HG02610 (cell line): ENCODE measurements around the gene ZNF511.
A peak's percentile ranks its signal among the peaks of the same experiment; 100 is the strongest.

Experiments
- ATAC-seq: cut with Tn5 transposase; IDR thresholded peaks from one replicate; pipeline ENCODE4 v1.9.1; 2021; ENCODE audit warnings: mild to moderate bottlenecking, moderate library complexity; ENCODE audit not compliant: unreplicated experiment

Gene ZNF511

GRCh38 chr10:133289761-133290160 lies 19.0 kb upstream of the ZNF511 start:
- ATAC-seq, result no peak

GRCh38 chr10:133292919-133293809 lies 15.6 kb upstream of the ZNF511 start:
- ATAC-seq, result no peak

GRCh38 chr10:133293810-133294119 lies 14.9 kb upstream of the ZNF511 start:
- ATAC-seq, result no peak

GRCh38 chr10:133294189-133294588 lies 14.5 kb upstream of the ZNF511 start:
- no peak for ATAC-seq

- no peak for ATAC-seq
Measured at GRCh38 chr10:133295426-133296320, 13.0 kb upstream of the ZNF511 start.

GRCh38 chr10:133297504-133297903 lies 11.2 kb upstream of the ZNF511 start:
- ATAC-seq, result no peak

- no peak for ATAC-seq
Measured at GRCh38 chr10:133298466-133298865, 10.2 kb upstream of the ZNF511 start.

- ATAC-seq, result no peak
Measured at GRCh38 chr10:133299224-133299623, 9.5 kb upstream of the ZNF511 start.

- ATAC-seq, result no peak
Measured at GRCh38 chr10:133299738-133300137, 9.0 kb upstream of the ZNF511 start.

GRCh38 chr10:133302230-133302629 lies 6.5 kb upstream of the ZNF511 start:
- ATAC-seq, result no peak

GRCh38 chr10:133303206-133303605 lies 5.5 kb upstream of the ZNF511 start:
- no peak for ATAC-seq

GRCh38 chr10:133306097-133306476 lies 2.6 kb upstream of the ZNF511 start:
- ATAC-seq, result no peak

- no peak for ATAC-seq
Measured at GRCh38 chr10:133306941-133307379, 1.8 kb upstream of the ZNF511 start.

- peak; percentile 25 for ATAC-seq
Measured at GRCh38 chr10:133307776-133308420, 816 bp upstream of the ZNF511 start.

GRCh38 chr10:133309100-133309719 lies 496 bp downstream of the ZNF511 start:
- peak; percentile 66 for ATAC-seq

GRCh38 chr10:133309720-133310398 lies 1.1 kb downstream of the ZNF511 start:
- ATAC-seq, result no peak

- ATAC-seq, result no peak
Measured at GRCh38 chr10:133310399-133310755, 1.7 kb downstream of the ZNF511 start.

GRCh38 chr10:133310789-133311188 lies 2.1 kb downstream of the ZNF511 start:
- no peak for ATAC-seq

- no peak for ATAC-seq
Measured at GRCh38 chr10:133311570-133311969, 2.9 kb downstream of the ZNF511 start.

GRCh38 chr10:133312016-133312768 lies 3.5 kb downstream of the ZNF511 start:
- ATAC-seq, result no peak
